SH-SY5Y (cell line): ENCODE data around the gene SCAPER.

Experiments used
- GATA2 ChIP-seq: IDR thresholded peaks from 2 replicates; pipeline ENCODE4 v1.6.1; 2011; ENCODE audit warnings: mild to moderate bottlenecking, low read depth, low read length
- GATA3 ChIP-seq: IDR thresholded peaks from 2 replicates; pipeline ENCODE4 v1.6.1; 2011; ENCODE audit warnings: low read depth, mild to moderate bottlenecking, low read length, moderate library complexity

- TF ChIP-seq GATA2, result no peak
- TF ChIP-seq GATA3, result no peak
Measured at GRCh38 chr15:76386178-76386577, 519.0 kb downstream of the SCAPER start.
